Measurements from ENCODE around the gene EIF4G3. TPM values are rescaled to one million over a fixed set of nuclear protein-coding genes. Genes with fewer than 3 reads are reported as not detected.

The EIF4G3 gene
- polyA plus RNA-seq, 1 donor (not counting 4 experiments of a cell fraction or from before 2014, with no cell fraction given) = 44.6 TPM

DNA sequence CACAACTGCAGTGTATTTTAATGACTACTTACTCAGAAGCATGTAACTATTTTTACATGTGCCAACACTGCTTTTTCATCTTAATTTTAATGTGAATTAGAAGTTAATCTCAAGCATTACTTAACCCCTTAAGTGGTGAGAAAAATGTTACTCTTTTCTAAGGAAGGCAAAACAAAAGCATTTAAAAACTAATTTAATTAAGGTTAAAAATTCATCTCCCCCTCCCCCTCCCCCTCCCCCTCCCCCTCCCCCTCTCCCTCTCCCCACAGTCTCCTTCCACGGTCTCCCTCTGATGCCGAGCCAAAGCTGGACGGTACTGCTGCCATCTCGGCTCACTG lies 362.2 kb downstream of the EIF4G3 start:
- Histone ChIP-seq H3K79me2 (ENCODE audit: control insufficient read depth, insufficient read depth, low read length) (no peaks in the 10 kb centered on the region), H3K4me1 (ENCODE audit: control insufficient read depth, extremely low read depth, insufficient read depth, low read length) (peaks cover 6% of the 10 kb centered on the region), H3K9me3 (ENCODE audit: control insufficient read depth, low read depth, low read length) (no peaks in the 10 kb centered on the region), H3K4me2 (ENCODE audit: control insufficient read depth, extremely low read depth, insufficient read depth, low read depth, low read length) (no peak overlapping the region), H3K36me3 (ENCODE audit: control insufficient read depth in 2 of 2, extremely low read depth in 1 of 2, insufficient read depth in 2 of 2, low read length in 2 of 2) (peaks cover 4 to 10% of the 10 kb centered on the region in 2 experiments), H3K9ac (ENCODE audit: control insufficient read depth, extremely low read depth, insufficient read depth, low read length) (no peak overlapping the region), H3K9me1 (ENCODE audit: control insufficient read depth, extremely low read depth, insufficient read depth, low read length) (no peaks in the 10 kb centered on the region), H2AFZ (ENCODE audit: control insufficient read depth, low read length) (no peak overlapping the region), H4K20me1 (ENCODE audit: control insufficient read depth, extremely low read depth, insufficient read depth, low read length) (no peaks in the 10 kb centered on the region), H3K4me3 (ENCODE audit: control insufficient read depth in 2 of 3, extremely low read depth in 1 of 3, insufficient read depth in 2 of 3, low read depth in 1 of 3, low read length in 3 of 3) (no peak overlapping the region), H3K27ac (ENCODE audit: control insufficient read depth, insufficient read depth, low read length) (no peak overlapping the region), H3K27me3 (ENCODE audit: control insufficient read depth, extremely low read depth, insufficient read depth, low read length) (no peaks in the 10 kb centered on the region)
- DNase-seq (ENCODE audit: low read depth, low spot score) = no peak
- FAIRE-seq = no peak
- TF ChIP-seq EZH2 (IDR thresholded peaks at IDR 0.05; ENCODE audit: low read length) = no peak
- TF ChIP-seq, protein P1, sequence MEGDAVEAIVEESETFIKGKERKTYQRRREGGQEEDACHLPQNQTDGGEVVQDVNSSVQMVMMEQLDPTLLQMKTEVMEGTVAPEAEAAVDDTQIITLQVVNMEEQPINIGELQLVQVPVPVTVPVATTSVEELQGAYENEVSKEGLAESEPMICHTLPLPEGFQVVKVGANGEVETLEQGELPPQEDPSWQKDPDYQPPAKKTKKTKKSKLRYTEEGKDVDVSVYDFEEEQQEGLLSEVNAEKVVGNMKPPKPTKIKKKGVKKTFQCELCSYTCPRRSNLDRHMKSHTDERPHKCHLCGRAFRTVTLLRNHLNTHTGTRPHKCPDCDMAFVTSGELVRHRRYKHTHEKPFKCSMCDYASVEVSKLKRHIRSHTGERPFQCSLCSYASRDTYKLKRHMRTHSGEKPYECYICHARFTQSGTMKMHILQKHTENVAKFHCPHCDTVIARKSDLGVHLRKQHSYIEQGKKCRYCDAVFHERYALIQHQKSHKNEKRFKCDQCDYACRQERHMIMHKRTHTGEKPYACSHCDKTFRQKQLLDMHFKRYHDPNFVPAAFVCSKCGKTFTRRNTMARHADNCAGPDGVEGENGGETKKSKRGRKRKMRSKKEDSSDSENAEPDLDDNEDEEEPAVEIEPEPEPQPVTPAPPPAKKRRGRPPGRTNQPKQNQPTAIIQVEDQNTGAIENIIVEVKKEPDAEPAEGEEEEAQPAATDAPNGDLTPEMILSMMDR (optimal IDR thresholded peaks at IDR 0.05 in 1 of 3, IDR thresholded peaks at IDR 0.05 in 1 of 3, conservative IDR thresholded peaks at IDR 0.05 in 1 of 3; ENCODE audit: extremely low read depth in 1 of 3, insufficient read depth in 2 of 3, low read length in 3 of 3) = no peak
- dilution Hi-C loops (cut with MboI; ENCODE audit: extremely low pct_ligation_motif_present, low sequenced_read_pairs) = no loop called here

DNA sequence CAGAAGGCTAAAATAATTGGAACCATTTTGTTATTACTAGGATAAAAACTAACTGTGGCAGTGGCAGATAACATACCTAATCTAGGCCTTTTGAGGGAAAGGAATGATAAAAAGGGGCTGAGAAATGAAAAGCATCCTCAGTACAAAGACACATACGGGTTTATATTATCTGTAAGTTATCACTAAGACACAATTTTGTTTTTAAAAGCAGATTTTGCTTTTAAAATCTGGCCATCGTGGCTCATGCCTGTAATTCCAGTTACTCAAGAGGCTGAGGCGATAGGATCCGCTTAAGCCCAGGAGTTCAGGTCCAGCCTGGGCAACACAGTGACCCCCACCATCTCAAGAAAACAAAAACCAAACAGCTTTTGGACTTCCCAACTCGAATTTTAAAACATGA lies 364.8 kb downstream of the EIF4G3 start:
- peaks cover 6% of the 10 kb centered on the region for H3K4me1 ChIP-seq (ENCODE audit: control insufficient read depth, extremely low read depth, insufficient read depth, low read length)
- TF ChIP-seq, protein P1 (optimal IDR thresholded peaks at IDR 0.05 in 1 of 3, IDR thresholded peaks at IDR 0.05 in 1 of 3, conservative IDR thresholded peaks at IDR 0.05 in 1 of 3; ENCODE audit: extremely low read depth in 1 of 3, insufficient read depth in 2 of 3, low read length in 3 of 3) = no peak
- TF ChIP-seq EZH2 (IDR thresholded peaks at IDR 0.05; ENCODE audit: low read length) = no peak
- no peaks in the 10 kb centered on the region for H4K20me1 ChIP-seq (ENCODE audit: control insufficient read depth, extremely low read depth, insufficient read depth, low read length)
- no peaks in the 10 kb centered on the region for H3K27me3 ChIP-seq (ENCODE audit: control insufficient read depth, extremely low read depth, insufficient read depth, low read length)
- no peak for FAIRE-seq
- no peak overlapping the region for H3K4me2 ChIP-seq (ENCODE audit: control insufficient read depth, extremely low read depth, insufficient read depth, low read depth, low read length)
- no peak overlapping the region for H3K27ac ChIP-seq (ENCODE audit: control insufficient read depth, insufficient read depth, low read length)
- no peak overlapping the region for H3K4me3 ChIP-seq (ENCODE audit: control insufficient read depth in 2 of 3, extremely low read depth in 1 of 3, insufficient read depth in 2 of 3, low read depth in 1 of 3, low read length in 3 of 3)
- DNase-seq (ENCODE audit: low read depth, low spot score) = no peak
- dilution Hi-C loops (cut with MboI; ENCODE audit: extremely low pct_ligation_motif_present, low sequenced_read_pairs) = no loop called here
- H3K79me2 ChIP-seq (ENCODE audit: control insufficient read depth, insufficient read depth, low read length) = no peaks in the 10 kb centered on the region
- H3K36me3 ChIP-seq (ENCODE audit: control insufficient read depth in 2 of 2, extremely low read depth in 1 of 2, insufficient read depth in 2 of 2, low read length in 2 of 2) = peaks cover 3 to 10% of the 10 kb centered on the region in 2 experiments
- H3K9me3 ChIP-seq (ENCODE audit: control insufficient read depth, low read depth, low read length) = no peaks in the 10 kb centered on the region
- no peaks in the 10 kb centered on the region for H3K9me1 ChIP-seq (ENCODE audit: control insufficient read depth, extremely low read depth, insufficient read depth, low read length)
- no peak overlapping the region for H3K9ac ChIP-seq (ENCODE audit: control insufficient read depth, extremely low read depth, insufficient read depth, low read length)
- no peak overlapping the region for H2AFZ ChIP-seq (ENCODE audit: control insufficient read depth, low read length)
